Activated CD8-positive, alpha-beta T cell treated with anti-CD3 and anti-CD28 coated beads for 36 hours (primary cell): ENCODE data around the gene PAQR7. TPM values are rescaled to one million over a fixed set of nuclear protein-coding genes. Genes with fewer than 3 reads are reported as not detected.

Experiments used
- ATAC-seq: fragments of 200-7000 bp; cut with Tn5 transposase; one replicate; pipeline ENCODE4 v1.10.0; 2021; ENCODE audit warnings: mild to moderate bottlenecking, moderate library complexity
- CTCF ChIA-PET: fragments of 350-600 bp; sonication (Branson Sonifier 250); formaldehyde crosslinking; loops from one replicate; lab custom pipeline; 2021; ENCODE audit warnings: antibody characterized with exemption; lab: Charles Lee
- POLR2A ChIA-PET: fragments of 350-600 bp; sonication (Branson Sonifier 250); formaldehyde crosslinking; loops from one replicate; lab custom pipeline; 2021; ENCODE audit warnings: antibody characterized with exemption; lab: Charles Lee
- DNase-seq: peaks from one replicate; pipeline ENCODE4 v3.0.0-alpha.2; 2020
- H3K27ac Mint-ChIP-seq: one replicate; pipeline ENCODE4 v1.8.0; 2021; ENCODE audit warnings: mild to moderate bottlenecking, mixed read lengths
- H3K27me3 Mint-ChIP-seq: one replicate; pipeline ENCODE4 v1.8.0; 2021; ENCODE audit warnings: mixed read lengths
- H3K36me3 Mint-ChIP-seq: one replicate; pipeline ENCODE4 v1.8.0; 2021; ENCODE audit warnings: low read depth, mixed read lengths
- H3K4me1 Mint-ChIP-seq: one replicate; pipeline ENCODE4 v1.8.0; 2021; ENCODE audit warnings: low read depth, mixed read lengths
- H3K4me3 Mint-ChIP-seq: one replicate; pipeline ENCODE4 v1.8.0; 2021; ENCODE audit warnings: mild to moderate bottlenecking, moderate library complexity, mixed read lengths
- H3K9me3 Mint-ChIP-seq: one replicate; pipeline ENCODE4 v1.8.0; 2021; ENCODE audit warnings: mixed read lengths
- intact Hi-C: fragments of 100-400 bp; cut with micrococcal nuclease; formaldehyde crosslinking; loops from one replicate; pipeline ENCODE4 v1.10.0; 2022
- total RNA-seq, 2 experiments: library from RNA; stranded (reverse); gene quantifications; one replicate each; pipeline ENCODE4 v1.2.3, GENCODE V29; 2021
- TF ChIP-seq, protein P1 (sequence below): fragments of 200-600 bp; IDR thresholded peaks from one replicate; pipeline ENCODE4 v1.8.0; 2022; ENCODE audit warnings: antibody characterized with exemption, mild to moderate bottlenecking

Gene PAQR7
- total RNA-seq, 2 experiments from 2014 or later = 6.8 to 8.0 TPM

GRCh38 chr1:25821630-25822091, 53.8 kb downstream of the PAQR7 start:
- ChIA-PET CTCF (interaction anchor here (0.6 to 3.3 kb wide), 5 partner anchors 9 to 23 kb away, joined by 3 to 18 read pairs (median 3); no protein-coding TSS in a partner anchor), POLR2A (interaction anchor here (0.7 to 2.7 kb wide), 7 partner anchors 9 to 271 kb away, joined by 3 to 23 read pairs (median 3); no protein-coding TSS in a partner anchor)
- Mint-ChIP-seq H3K4me3 (peak overlapping the region; percentile 95), H3K27ac (peak overlapping the region; percentile 95), H3K36me3 (peaks cover 10% of the 10 kb centered on the region), H3K27me3 (no peaks in the 10 kb centered on the region), H3K4me1 (peaks cover 28% of the 10 kb centered on the region), H3K9me3 (no peaks in the 10 kb centered on the region)
- DNase-seq (no peak), ATAC-seq (no peak)
- TF ChIP-seq, protein P1, sequence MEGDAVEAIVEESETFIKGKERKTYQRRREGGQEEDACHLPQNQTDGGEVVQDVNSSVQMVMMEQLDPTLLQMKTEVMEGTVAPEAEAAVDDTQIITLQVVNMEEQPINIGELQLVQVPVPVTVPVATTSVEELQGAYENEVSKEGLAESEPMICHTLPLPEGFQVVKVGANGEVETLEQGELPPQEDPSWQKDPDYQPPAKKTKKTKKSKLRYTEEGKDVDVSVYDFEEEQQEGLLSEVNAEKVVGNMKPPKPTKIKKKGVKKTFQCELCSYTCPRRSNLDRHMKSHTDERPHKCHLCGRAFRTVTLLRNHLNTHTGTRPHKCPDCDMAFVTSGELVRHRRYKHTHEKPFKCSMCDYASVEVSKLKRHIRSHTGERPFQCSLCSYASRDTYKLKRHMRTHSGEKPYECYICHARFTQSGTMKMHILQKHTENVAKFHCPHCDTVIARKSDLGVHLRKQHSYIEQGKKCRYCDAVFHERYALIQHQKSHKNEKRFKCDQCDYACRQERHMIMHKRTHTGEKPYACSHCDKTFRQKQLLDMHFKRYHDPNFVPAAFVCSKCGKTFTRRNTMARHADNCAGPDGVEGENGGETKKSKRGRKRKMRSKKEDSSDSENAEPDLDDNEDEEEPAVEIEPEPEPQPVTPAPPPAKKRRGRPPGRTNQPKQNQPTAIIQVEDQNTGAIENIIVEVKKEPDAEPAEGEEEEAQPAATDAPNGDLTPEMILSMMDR = no peak
- intact Hi-C loops = no loop called here

DNA sequence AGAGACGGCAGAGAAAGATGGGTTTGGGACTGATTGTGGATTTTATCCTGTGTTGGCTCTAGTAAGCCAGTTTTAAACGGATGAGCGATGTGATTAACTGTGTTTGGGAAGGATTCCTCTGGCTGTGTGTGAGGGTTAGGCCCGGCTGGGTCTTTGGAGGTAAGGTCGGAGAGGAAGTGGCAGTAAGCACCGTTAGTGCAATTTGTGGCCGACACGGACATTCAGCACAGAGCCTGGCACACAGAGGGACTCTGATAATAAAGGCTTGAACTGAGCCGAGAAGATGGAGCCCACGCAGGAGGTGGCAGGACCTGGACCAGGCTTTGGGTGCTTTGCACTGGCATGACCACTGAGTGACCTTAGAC, 54.4 kb downstream of the PAQR7 start:
- peak overlapping the region; percentile 95 for H3K4me3 Mint-ChIP-seq
- ChIA-PET POLR2A (interaction anchor here (0.7 to 2.7 kb wide), 7 partner anchors 9 to 270 kb away, joined by 3 to 23 read pairs (median 3); no protein-coding TSS in a partner anchor), CTCF (interaction anchor here (0.6 to 3.3 kb wide), 3 partner anchors 10 to 74 kb away, joined by 3 to 18 read pairs (median 3); no protein-coding TSS in a partner anchor)
- peak overlapping the region; percentile 95 for H3K27ac Mint-ChIP-seq
- no peaks in the 10 kb centered on the region for H3K27me3 Mint-ChIP-seq
- intact Hi-C loops = no loop called here
- peaks cover 8% of the 10 kb centered on the region for H3K36me3 Mint-ChIP-seq
- H3K9me3 Mint-ChIP-seq = no peaks in the 10 kb centered on the region
- no peak for DNase-seq
- peaks cover 28% of the 10 kb centered on the region for H3K4me1 Mint-ChIP-seq
- TF ChIP-seq, protein P1 = no peak
- no peak for ATAC-seq

GRCh38 chr1:25820247-25821111, 55.0 kb downstream of the PAQR7 start:
- DNase-seq (peak; percentile 88), ATAC-seq (peak; percentile 70)
- Mint-ChIP-seq H3K27ac (peak overlapping the region; percentile 95), H3K9me3 (no peaks in the 10 kb centered on the region), H3K27me3 (no peaks in the 10 kb centered on the region), H3K4me3 (peak overlapping the region; percentile 95), H3K36me3 (peaks cover 7% of the 10 kb centered on the region), H3K4me1 (peaks cover 28% of the 10 kb centered on the region)
- intact Hi-C loops = no loop called here
- TF ChIP-seq, protein P1 = no peak
- CTCF ChIA-PET = interaction anchor here (0.7 to 3.3 kb wide), 6 partner anchors 10 to 212 kb away, joined by 3 to 18 read pairs (median 4); partner anchors contain the start of gene PAFAH2
- POLR2A ChIA-PET = interaction anchor here (0.6 to 2.7 kb wide), 14 partner anchors 10 to 1079 kb away, joined by 3 to 23 read pairs (median 3); partner anchors contain the start of genes AUNIP and STMN1

GRCh38 chr1:25819491-25820246, 55.8 kb downstream of the PAQR7 start, which contains the start of gene MTFR1L:
Gene MTFR1L (plus strand): TSS chr1:25819954. CDS start chr1:25823105, 3,151 bp downstream.
- intact Hi-C loops = no loop called here
- H3K9me3 Mint-ChIP-seq = no peaks in the 10 kb centered on the region
- no peaks in the 10 kb centered on the region for H3K27me3 Mint-ChIP-seq
- peak; percentile 98 for DNase-seq
- H3K27ac Mint-ChIP-seq = peak within 1 kb of the TSS; percentile 95
- H3K4me3 Mint-ChIP-seq = peak within 1 kb of the TSS; percentile 95
- TF ChIP-seq, protein P1 = no peak
- ATAC-seq = peak; percentile 92
- H3K4me1 Mint-ChIP-seq = peaks cover 28% of the 10 kb centered on the region
- ChIA-PET POLR2A (interaction anchor here (0.6 to 2.7 kb wide), 12 partner anchors 11 to 1080 kb away, joined by 3 to 23 read pairs (median 3); partner anchors contain the start of genes AUNIP and STMN1), CTCF (interaction anchor here (0.7 to 3.3 kb wide), 6 partner anchors 10 to 211 kb away, joined by 3 to 18 read pairs (median 4); partner anchors contain the start of gene PAFAH2)
- H3K36me3 Mint-ChIP-seq = peaks cover 9% of the 10 kb centered on the region
